ENCODE measurements around the gene OSBPL6. TPM values are rescaled to one million over a fixed set of nuclear protein-coding genes. Genes with fewer than 3 reads are reported as not detected.

OSBPL6 gene
- total and polyA plus RNA-seq, 5 donors = 2.3 to 8.2 (median 7.2) TPM

DNA sequence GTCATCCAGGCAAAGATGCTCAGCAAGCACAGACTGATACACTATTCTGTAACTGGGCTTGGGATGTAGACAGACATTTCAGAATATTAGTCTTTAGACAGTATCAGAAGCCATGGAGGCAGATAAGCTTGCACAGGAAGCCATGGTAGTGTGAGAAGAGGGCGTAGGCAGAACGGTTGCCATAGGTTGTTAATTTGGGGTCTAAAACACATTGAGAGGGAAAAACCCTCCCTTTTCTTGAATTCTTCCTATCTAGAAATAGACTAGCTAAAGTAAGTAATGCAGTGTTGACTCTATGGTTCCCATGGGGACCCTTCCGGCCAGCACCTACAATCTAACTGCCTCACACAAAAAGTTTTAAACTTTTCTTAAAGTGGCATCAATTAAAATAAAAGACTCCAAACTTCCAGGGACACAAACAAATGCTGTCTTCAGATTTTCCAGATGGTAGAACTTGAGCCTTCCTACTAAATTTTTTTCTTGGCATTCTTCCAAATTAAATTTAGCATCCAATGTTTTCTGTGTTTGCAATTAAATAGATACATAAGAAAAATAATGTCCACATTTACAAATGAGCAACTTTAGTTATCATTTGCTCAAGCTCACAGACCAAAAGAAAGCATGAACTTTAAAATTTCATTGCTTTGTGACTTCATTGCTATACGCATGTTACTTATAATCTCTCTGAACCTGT lies 254.8 kb downstream of the OSBPL6 start:
- Histone ChIP-seq H3K4me3 (ENCODE audit: low read length) (no peak overlapping the region), H3K27me3 (ENCODE audit: control insufficient read depth, insufficient read depth) (no peaks in the 10 kb centered on the region), H3K9me3 (ENCODE audit: control insufficient read depth, low read length) (no peaks in the 10 kb centered on the region), H3K27ac (ENCODE audit: low read length) (no peak overlapping the region), H3K4me1 (ENCODE audit: control insufficient read depth, insufficient read depth, low read length) (peaks cover 10% of the 10 kb centered on the region)
- no peak for ATAC-seq
- intact Hi-C loops (cut with DNase I) = no loop called here
- WGBS = 67% methylated on average over 4 of the region's 4 CpGs
- no peak for DNase-seq

DNA sequence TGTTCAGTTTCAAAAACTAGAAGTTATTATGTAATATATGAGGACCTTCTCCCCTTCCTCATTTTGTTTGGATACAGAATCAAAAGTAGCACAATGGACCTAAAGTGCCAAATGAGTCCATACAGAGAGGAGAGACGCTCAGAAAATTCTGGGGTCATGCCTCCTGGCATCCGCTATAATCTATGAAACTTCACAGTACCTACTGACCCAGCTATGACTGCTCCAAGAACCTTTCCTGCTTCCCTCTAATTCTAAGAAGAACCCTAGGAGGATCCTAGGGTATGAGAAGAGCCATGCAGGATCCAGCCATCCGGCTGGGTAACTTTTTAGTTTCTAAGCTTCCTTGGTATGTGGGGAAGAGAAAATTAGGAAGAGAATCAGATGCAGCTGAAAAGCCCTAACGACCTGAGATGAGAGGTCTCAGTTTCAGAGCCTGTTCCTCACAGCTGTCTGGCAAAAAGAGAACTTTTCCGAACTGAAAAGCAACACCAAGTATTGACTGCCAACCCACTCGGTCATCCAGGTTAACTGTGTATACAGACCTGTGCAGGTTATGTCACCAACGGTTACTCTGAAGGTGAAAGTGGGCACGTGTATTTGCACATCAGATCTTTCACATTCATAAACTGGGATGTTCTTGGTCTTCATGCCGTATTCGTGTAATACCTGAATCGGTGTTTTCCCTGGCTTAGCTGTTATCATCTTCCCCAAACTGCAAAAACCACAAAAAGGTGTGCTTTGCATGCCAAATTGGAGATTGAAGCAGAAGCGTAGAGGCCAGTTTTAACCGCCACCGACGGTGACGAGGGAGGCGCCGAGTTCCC lies 255.6 kb downstream of the OSBPL6 start:
- Histone ChIP-seq H3K27ac (ENCODE audit: low read length) (peak overlapping the region; percentile 96), H3K27me3 (ENCODE audit: control insufficient read depth, insufficient read depth) (no peaks in the 10 kb centered on the region), H3K4me1 (ENCODE audit: control insufficient read depth, insufficient read depth, low read length) (peaks cover 10% of the 10 kb centered on the region), H3K4me3 (ENCODE audit: low read length) (peak overlapping the region; percentile 62), H3K9me3 (ENCODE audit: control insufficient read depth, low read length) (no peaks in the 10 kb centered on the region)
- intact Hi-C loops (cut with DNase I) = loop anchor here in 1 of 4 donors (2.0 kb wide), 1 partner anchor 29 kb away; the partner anchor contains the start of gene FKBP7
- ATAC-seq = no peak
- DNase-seq = no peak
- WGBS = 6% methylated on average over 18 of the region's 18 CpGs

DNA sequence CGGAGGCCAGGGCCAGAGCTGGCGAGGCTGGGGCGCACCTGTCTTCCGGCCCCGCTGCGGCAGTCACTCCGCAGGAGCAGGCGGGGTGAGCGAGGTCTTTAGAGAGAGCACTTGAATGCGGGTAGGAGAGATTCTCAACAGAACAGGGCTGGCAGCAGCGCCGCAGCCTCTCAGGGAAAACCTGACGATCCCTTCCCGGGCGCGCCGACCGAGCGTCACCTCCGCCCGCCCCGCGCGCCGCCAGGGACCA lies 256.1 kb downstream of the OSBPL6 start:
- peaks cover 10% of the 10 kb centered on the region for H3K4me1 ChIP-seq (ENCODE audit: control insufficient read depth, insufficient read depth, low read length)
- no peaks in the 10 kb centered on the region for H3K9me3 ChIP-seq (ENCODE audit: control insufficient read depth, low read length)
- WGBS = under 1% methylated on average over 25 of the region's 25 CpGs
- no peaks in the 10 kb centered on the region for H3K27me3 ChIP-seq (ENCODE audit: control insufficient read depth, insufficient read depth)
- peak overlapping the region; percentile 96 for H3K27ac ChIP-seq (ENCODE audit: low read length)
- peak overlapping the region; percentile 62 for H3K4me3 ChIP-seq (ENCODE audit: low read length)
- ATAC-seq (no peak), DNase-seq (no peak)
- intact Hi-C loops (cut with DNase I) = loop anchor here in 1 of 4 donors (2.0 kb wide), 1 partner anchor 28 kb away; the partner anchor contains the start of gene FKBP7

DNA sequence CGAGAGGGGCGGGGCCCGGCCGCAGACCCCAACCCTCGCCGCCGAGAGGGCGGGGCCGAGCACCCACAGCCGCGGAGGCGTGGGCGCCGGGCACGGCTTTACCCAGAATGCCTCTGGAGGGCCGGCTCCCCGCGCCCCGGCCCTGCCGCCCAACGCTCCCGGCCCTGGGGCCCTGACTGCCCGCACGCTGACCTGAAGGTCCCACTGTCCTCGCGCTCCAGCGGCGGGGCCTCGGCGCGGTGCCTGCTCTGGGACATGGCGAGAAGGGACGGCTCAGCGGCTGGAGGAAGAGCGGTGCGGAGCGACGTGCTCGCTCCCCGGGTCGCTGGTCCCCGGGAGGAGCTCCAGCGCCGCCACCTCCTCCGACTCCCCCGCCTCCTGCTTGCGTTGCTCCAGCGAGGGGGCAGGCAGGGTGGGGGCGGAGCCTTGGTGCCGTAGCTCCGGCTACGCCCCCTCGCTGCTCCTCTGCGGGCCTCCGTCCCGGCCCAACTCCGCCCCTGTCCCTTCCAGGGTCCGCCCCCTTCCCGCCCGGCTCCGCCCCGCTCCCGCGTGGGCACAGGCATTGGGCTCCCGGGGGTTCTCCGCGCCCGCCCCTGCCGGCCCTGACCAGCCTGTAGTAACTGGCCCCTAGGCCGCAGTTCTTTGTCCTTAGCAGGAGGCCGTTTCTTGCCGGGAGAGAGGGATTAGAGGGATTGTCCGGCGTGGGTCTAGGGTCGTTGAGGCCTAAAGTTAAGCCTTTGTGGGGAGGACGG lies 256.6 kb downstream of the OSBPL6 start, which contains the start of the genes PJVK and PRKRA:
PJVK (plus strand) TSS at position 605 of the 752 bp plus-strand sequence. CDS start 2,032 bp downstream, outside the sequence.
PRKRA (minus strand) TSS at position 402 of the 752 bp plus-strand sequence; CDS start at position 257, 145 bp downstream.
- intact Hi-C loops (cut with DNase I) = loop anchor here in 1 of 4 donors (2.0 kb wide), 1 partner anchor 28 kb away; the partner anchor contains the start of gene FKBP7
- no peaks in the 10 kb centered on the region for H3K27me3 ChIP-seq (ENCODE audit: control insufficient read depth, insufficient read depth)
- no peaks in the 10 kb centered on the region for H3K9me3 ChIP-seq (ENCODE audit: control insufficient read depth, low read length)
- peak; percentile 99 for ATAC-seq
- under 1% methylated on average over 76 of the region's 76 CpGs for WGBS
- H3K4me1 ChIP-seq (ENCODE audit: control insufficient read depth, insufficient read depth, low read length) = peaks cover 9% of the 10 kb centered on the region
- H3K27ac ChIP-seq (ENCODE audit: low read length) = peak within 1 kb of the TSS; percentile 97
- H3K4me3 ChIP-seq (ENCODE audit: low read length) = peak within 1 kb of the TSS; percentile 62
- DNase-seq = peak; percentile 98 to 99 (median 99)

DNA sequence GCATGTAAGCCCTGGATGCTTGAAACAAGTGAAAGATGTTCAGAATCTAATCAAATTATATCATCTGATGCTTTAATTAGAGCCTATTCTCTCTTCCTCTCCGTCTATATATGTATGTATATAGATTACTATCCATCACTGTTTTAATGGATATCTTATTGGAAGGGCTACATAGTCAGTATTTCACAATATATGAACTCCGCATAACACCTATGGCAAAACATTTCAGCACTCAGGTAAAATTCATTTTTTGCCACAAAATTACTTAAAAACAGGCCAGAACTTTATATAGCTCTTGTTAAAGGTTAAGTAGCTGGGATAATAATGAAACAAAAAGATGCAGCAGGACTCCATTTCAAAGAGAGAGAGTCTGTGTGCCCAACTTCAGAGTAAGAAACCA lies 258.0 kb downstream of the OSBPL6 start:
- ATAC-seq (no peak), DNase-seq (no peak)
- no peaks in the 10 kb centered on the region for H3K9me3 ChIP-seq (ENCODE audit: control insufficient read depth, low read length)
- H3K4me3 ChIP-seq (ENCODE audit: low read length) = no peak overlapping the region
- H3K27ac ChIP-seq (ENCODE audit: low read length) = no peak overlapping the region
- WGBS = 99% methylated on average over 2 of the region's 2 CpGs
- intact Hi-C loops (cut with DNase I) = no loop called here
- H3K27me3 ChIP-seq (ENCODE audit: control insufficient read depth, insufficient read depth) = no peaks in the 10 kb centered on the region
- H3K4me1 ChIP-seq (ENCODE audit: control insufficient read depth, insufficient read depth, low read length) = peaks cover 9% of the 10 kb centered on the region

Other genes with a start within 250 kb of the OSBPL6 start
- under 1 TPM; 0.08 to 0.63 (median 0.19) TPM for gene PDE11A, start 121.7 kb upstream of the OSBPL6 start, total RNA-seq
- 0.16 TPM for gene PDE11A, start 121.7 kb upstream of the OSBPL6 start, polyA plus RNA-seq
- 1 to 10 TPM; 8.1 to 9.9 (median 8.6) TPM for gene RBM45, start 82.1 kb upstream of the OSBPL6 start, total RNA-seq
- 7.8 TPM for gene RBM45, start 82.1 kb upstream of the OSBPL6 start, polyA plus RNA-seq